ENCODE data around the gene DOCK8.

DOCK8 gene

GRCh38 chr9:242461-243080 is 27.9 kb downstream of the DOCK8 start:
- no peak overlapping the region for H3K27ac Mint-ChIP-seq
- H3K27me3 Mint-ChIP-seq: no peaks in the 10 kb centered on the region
- H3K36me3 Mint-ChIP-seq: peaks cover 8% of the 10 kb centered on the region in 2 donors
- DNase-seq: no peak
- no peaks in the 10 kb centered on the region for H3K9me3 Mint-ChIP-seq
- H3K4me3 Mint-ChIP-seq: no peak overlapping the region
- ATAC-seq (replicated peaks): no peak
- peaks cover 4 to 17% of the 10 kb centered on the region in 2 donors for H3K4me1 Mint-ChIP-seq

DNA sequence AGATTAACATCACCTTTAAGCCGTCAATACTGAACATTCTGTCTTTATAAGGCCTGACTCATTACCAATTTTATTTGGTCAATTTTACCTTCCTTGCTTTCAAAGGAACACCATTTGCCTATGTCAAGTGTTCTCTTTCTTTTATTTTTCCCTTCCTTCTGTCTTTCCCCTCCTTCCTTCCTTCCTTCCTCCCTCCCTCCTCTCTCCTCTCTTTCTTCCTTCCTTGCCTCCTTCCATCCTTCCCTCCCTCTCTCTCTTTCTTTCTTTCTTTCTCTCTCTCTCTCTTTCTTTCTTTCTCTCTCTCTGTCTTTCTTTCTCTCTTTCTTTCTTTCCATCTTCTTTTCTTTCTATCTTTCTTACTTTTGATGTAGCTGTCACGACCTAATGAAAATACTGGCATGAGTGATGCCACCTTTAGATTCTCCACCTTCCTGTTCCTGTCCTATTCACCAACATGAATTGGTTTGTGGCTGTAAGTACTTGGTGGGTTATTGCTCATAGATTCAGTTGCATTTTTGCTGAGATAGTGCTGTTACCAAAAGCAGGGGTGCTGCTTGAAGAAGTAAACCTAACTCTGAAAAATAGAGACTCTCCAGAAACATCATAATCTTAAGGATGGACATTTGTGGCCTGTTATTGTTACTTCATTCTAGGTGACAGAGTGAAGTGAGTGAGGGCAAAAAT is 33.8 kb downstream of the DOCK8 start:
- Mint-ChIP-seq H3K27me3 (no peaks in the 10 kb centered on the region), H3K4me3 (no peak overlapping the region), H3K9me3 (no peaks in the 10 kb centered on the region), H3K27ac (peak overlapping the region; percentile 28), H3K4me1 (peaks cover 18 to 29% of the 10 kb centered on the region in 2 donors), H3K36me3 (peaks cover 3 to 13% of the 10 kb centered on the region in 2 donors)
- DNase-seq: no peak
- no peak for ATAC-seq (replicated peaks)

GRCh38 chr9:249025-249424 is 34.4 kb downstream of the DOCK8 start:
- Mint-ChIP-seq H3K4me3 (no peak overlapping the region), H3K27ac (peak overlapping the region; percentile 72), H3K4me1 (peaks cover 18 to 33% of the 10 kb centered on the region in 2 donors), H3K36me3 (peaks cover 3 to 12% of the 10 kb centered on the region in 2 donors), H3K9me3 (no peaks in the 10 kb centered on the region), H3K27me3 (no peaks in the 10 kb centered on the region)
- no peak for DNase-seq
- ATAC-seq (replicated peaks): peak in 1 of 2 donors; percentile 20

- ATAC-seq (replicated peaks) (no peak), DNase-seq (no peak)
- Mint-ChIP-seq H3K27ac (no peak overlapping the region), H3K36me3 (peaks cover 0 to 8% of the 10 kb centered on the region in 2 donors), H3K4me3 (no peak overlapping the region), H3K9me3 (no peaks in the 10 kb centered on the region), H3K27me3 (no peaks in the 10 kb centered on the region), H3K4me1 (peaks cover 16 to 39% of the 10 kb centered on the region in 2 donors)
Observed at GRCh38 chr9:250039-250438, 35.4 kb downstream of the DOCK8 start.

DNA sequence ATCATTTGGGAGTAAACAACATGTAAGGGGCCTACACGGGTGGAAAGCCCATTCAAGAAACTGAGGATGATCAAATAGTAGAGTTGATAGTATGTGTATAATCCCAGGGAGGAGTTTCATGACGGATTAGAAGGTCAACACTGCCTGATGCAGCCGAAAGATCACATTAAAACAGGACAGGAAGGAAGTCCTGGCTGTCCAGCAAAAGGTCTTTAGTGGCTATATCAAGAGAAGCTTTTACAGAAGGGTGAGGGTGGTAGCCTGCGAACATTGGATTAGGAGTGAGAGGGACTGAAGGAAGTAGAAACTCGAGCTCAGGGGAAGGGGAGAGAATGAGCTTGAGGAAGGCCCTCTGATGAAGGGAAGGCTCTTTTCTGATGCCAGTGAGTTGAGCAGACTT is 36.0 kb downstream of the DOCK8 start:
- Mint-ChIP-seq H3K4me3 (no peak overlapping the region), H3K9me3 (no peaks in the 10 kb centered on the region), H3K27ac (no peak overlapping the region), H3K4me1 (peaks cover 16 to 39% of the 10 kb centered on the region in 2 donors), H3K27me3 (no peaks in the 10 kb centered on the region), H3K36me3 (peaks cover 0 to 8% of the 10 kb centered on the region in 2 donors)
- DNase-seq: no peak
- ATAC-seq (replicated peaks): no peak

DNA sequence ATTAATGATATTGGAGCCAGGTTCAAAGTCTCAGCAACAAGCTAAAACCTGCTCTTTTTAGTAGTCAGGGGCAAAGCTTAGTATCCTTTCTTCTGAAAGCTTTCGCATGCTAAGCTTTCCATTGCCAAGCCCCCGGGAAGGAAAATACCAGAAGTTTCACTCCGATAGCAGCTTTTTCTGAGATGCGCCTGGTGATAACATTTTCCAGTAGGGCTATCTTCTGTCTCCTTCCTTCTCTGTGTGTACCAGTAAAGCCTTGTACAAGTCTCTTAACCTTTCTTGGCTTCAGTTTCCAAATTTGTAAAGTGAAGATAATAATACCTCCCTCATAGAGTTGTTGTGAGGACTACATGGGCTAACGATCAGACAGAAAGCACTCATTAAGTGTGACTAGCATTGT is 36.7 kb downstream of the DOCK8 start:
- peaks cover 0 to 8% of the 10 kb centered on the region in 2 donors for H3K36me3 Mint-ChIP-seq
- peaks cover 16 to 39% of the 10 kb centered on the region in 2 donors for H3K4me1 Mint-ChIP-seq
- DNase-seq (no peak), ATAC-seq (replicated peaks) (no peak)
- no peak overlapping the region for H3K4me3 Mint-ChIP-seq
- no peaks in the 10 kb centered on the region for H3K9me3 Mint-ChIP-seq
- no peak overlapping the region for H3K27ac Mint-ChIP-seq
- H3K27me3 Mint-ChIP-seq: no peaks in the 10 kb centered on the region

DNA sequence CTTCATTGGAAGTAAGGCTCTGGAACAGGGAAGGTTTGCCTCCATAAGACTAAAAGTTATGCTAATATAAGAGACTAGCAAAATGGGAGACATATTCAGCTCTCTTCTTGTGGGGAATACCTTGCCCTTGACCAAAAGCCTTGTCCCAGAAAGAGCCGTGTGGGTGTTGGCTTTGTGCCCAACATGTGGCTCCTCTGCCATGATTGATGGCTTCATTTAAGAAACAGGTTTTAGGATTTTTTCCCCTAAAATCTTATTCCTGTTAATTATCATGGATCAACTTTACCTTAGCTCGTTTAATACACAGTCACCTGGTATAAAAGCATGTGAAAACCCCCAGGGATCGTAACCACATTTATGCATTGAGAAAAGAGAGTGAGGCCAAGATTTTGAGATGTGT is 38.9 kb downstream of the DOCK8 start:
- H3K9me3 Mint-ChIP-seq: no peaks in the 10 kb centered on the region
- no peak overlapping the region for H3K27ac Mint-ChIP-seq
- ATAC-seq (replicated peaks) (no peak), DNase-seq (no peak)
- H3K4me3 Mint-ChIP-seq: no peak overlapping the region
- H3K27me3 Mint-ChIP-seq: no peaks in the 10 kb centered on the region
- peaks cover 0 to 8% of the 10 kb centered on the region in 2 donors for H3K36me3 Mint-ChIP-seq
- H3K4me1 Mint-ChIP-seq: peaks cover 17 to 42% of the 10 kb centered on the region in 2 donors

DNA sequence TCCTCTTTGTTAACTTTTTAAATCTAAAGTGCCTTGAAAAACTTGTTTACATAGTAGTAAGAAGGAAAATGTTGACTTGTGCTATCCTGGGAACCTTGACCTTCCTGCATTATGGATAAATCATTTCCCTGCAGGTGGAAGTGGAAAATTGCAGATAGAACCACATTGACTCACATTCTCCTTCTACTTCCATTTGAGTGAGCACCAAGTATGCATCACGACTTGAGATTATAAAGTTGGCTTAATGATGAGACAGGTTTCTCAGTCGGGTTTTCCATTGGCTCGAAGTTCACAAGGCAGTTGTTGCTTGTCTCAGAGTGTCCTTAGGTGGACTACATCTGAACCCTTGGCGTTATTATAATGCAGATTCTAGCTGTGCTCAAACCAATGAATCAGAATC is 39.9 kb downstream of the DOCK8 start:
- Mint-ChIP-seq H3K4me3 (no peak overlapping the region), H3K4me1 (peaks cover 11 to 34% of the 10 kb centered on the region in 2 donors), H3K36me3 (peaks cover 0 to 3% of the 10 kb centered on the region in 2 donors), H3K27me3 (no peaks in the 10 kb centered on the region), H3K27ac (no peak overlapping the region), H3K9me3 (no peaks in the 10 kb centered on the region)
- ATAC-seq (replicated peaks) (no peak), DNase-seq (no peak)

DNA sequence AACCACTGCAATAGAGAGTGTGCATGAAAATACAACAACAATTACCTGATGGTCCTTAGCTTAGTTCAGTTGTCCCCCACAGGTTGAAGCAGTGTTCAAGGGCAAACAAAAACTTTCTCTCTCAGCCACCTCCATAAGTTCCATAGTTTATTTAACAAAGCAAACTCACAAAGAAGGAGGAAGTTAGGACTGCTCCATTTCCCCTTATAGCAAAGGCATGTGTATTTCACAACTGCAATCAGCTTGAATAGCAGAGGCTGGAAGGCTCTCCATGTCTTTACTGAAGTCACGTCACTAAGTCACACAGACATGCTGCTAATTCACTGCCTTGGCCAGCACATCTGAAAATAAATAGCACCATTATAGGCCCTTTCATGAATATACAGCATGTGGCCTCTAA is 43.3 kb downstream of the DOCK8 start:
- Mint-ChIP-seq H3K27me3 (no peaks in the 10 kb centered on the region), H3K36me3 (peaks cover 0 to 3% of the 10 kb centered on the region in 2 donors), H3K4me3 (no peak overlapping the region), H3K27ac (no peak overlapping the region), H3K4me1 (peaks cover 6 to 23% of the 10 kb centered on the region in 2 donors), H3K9me3 (no peaks in the 10 kb centered on the region)
- ATAC-seq (replicated peaks) (no peak), DNase-seq (no peak)

- Mint-ChIP-seq H3K4me1 (peaks cover 6 to 8% of the 10 kb centered on the region in 2 donors), H3K36me3 (peaks cover 0 to 3% of the 10 kb centered on the region in 2 donors)
Observed at GRCh38 chr9:259405-260404, 45.0 kb downstream of the DOCK8 start.

GRCh38 chr9:264231-264630 is 49.6 kb downstream of the DOCK8 start:
- Mint-ChIP-seq H3K27me3 (no peaks in the 10 kb centered on the region), H3K4me1 (peaks cover 4 to 12% of the 10 kb centered on the region in 2 donors), H3K4me3 (no peak overlapping the region), H3K9me3 (peaks cover 1% of the 10 kb centered on the region in 2 donors), H3K36me3 (peaks cover 1% of the 10 kb centered on the region in 2 donors), H3K27ac (no peak overlapping the region)
- DNase-seq (no peak), ATAC-seq (replicated peaks) (no peak)

More at GRCh38 chr9:259405-260404, 45.0 kb downstream of the DOCK8 start:
- H3K27me3 Mint-ChIP-seq: no peaks in the 10 kb centered on the region
- no peaks in the 10 kb centered on the region for H3K9me3 Mint-ChIP-seq
- ATAC-seq (replicated peaks) (no peak), DNase-seq (no peak)
- H3K4me3 Mint-ChIP-seq: no peak overlapping the region
- no peak overlapping the region for H3K27ac Mint-ChIP-seq

DNA sequence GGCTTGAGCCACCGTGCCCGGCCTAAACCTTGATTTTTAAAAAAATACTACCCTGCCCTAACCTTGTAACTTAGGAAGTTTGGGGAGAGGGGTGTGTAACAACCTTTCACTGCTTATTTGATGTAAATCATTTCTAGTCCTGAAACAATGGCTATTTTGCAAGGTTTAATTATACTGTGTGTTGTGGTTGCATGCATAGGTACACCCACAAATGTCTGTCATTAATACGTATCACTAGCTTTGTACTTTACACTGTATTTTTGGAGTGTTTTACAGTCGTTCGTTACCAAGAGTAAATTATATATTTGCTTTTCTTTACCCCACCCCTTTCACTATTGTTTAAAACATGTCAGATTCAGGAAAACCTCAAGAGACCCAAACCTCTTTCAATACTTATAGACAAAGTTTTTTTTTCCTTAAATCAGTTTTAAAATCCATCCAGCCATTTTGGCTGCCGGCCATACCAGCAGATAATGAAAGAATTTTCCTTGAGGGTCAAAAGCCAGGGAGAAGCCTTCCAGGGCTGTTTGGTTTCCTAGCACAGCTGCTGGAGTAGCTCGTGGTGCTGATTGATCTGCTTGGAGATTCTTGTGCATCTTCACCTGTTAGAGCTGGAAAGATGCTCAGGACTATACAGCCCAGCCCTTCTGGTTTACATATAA is 50.7 kb downstream of the DOCK8 start:
- no peak overlapping the region for H3K27ac Mint-ChIP-seq
- H3K4me3 Mint-ChIP-seq: no peak overlapping the region
- DNase-seq (no peak), ATAC-seq (replicated peaks) (no peak)
- peaks cover 2 to 3% of the 10 kb centered on the region in 2 donors for H3K9me3 Mint-ChIP-seq
- H3K36me3 Mint-ChIP-seq: peaks cover 2 to 3% of the 10 kb centered on the region in 2 donors
- no peaks in the 10 kb centered on the region for H3K27me3 Mint-ChIP-seq
- H3K4me1 Mint-ChIP-seq: peaks cover 7 to 14% of the 10 kb centered on the region in 2 donors

GRCh38 chr9:266228-266627 is 51.6 kb downstream of the DOCK8 start:
- ATAC-seq (replicated peaks): no peak
- Mint-ChIP-seq H3K4me1 (peaks cover 6 to 14% of the 10 kb centered on the region in 2 donors), H3K4me3 (no peak overlapping the region), H3K36me3 (peaks cover 2 to 3% of the 10 kb centered on the region in 2 donors), H3K9me3 (peaks cover 2 to 3% of the 10 kb centered on the region in 2 donors), H3K27ac (no peak overlapping the region), H3K27me3 (no peaks in the 10 kb centered on the region)
- no peak for DNase-seq

GRCh38 chr9:268616-269015 is 54.0 kb downstream of the DOCK8 start:
- H3K9me3 Mint-ChIP-seq: peaks cover 2 to 3% of the 10 kb centered on the region in 2 donors

More at GRCh38 chr9:268616-269015, 54.0 kb downstream of the DOCK8 start:
- H3K27me3 Mint-ChIP-seq: no peaks in the 10 kb centered on the region
- no peak overlapping the region for H3K4me3 Mint-ChIP-seq
- peaks cover 5 to 9% of the 10 kb centered on the region in 2 donors for H3K36me3 Mint-ChIP-seq
- DNase-seq (no peak), ATAC-seq (replicated peaks) (no peak)
- H3K4me1 Mint-ChIP-seq: peaks cover 14 to 25% of the 10 kb centered on the region in 2 donors
- H3K27ac Mint-ChIP-seq: no peak overlapping the region

Data from stimulated activated naive B cell treated with anti-CD40 and anti-IgM and Interleukin-4, amounts not matched to agents 10 μg/mL and 1 μg/mL and 100 μg/mL, for 72 hours (primary cell).